HepG2 (cell line): Measurements from ENCODE around the gene BABAM1. TPM values are rescaled to one million over a fixed set of nuclear protein-coding genes. Genes with fewer than 3 reads are reported as not detected.

Experiments used
- CBX2 ChIP-seq, 2 experiments: fragments of 200-600 bp in 1 of 2; sonication (generic); formaldehyde crosslinking in 1 of 2; IDR thresholded peaks; 2 replicates each; pipeline versions ENCODE4 v1.7.0 to v1.8.1; 2018 to 2022; ENCODE audit warnings: low read depth in 2 of 2, low read length in 1 of 2, mild to moderate bottlenecking in 1 of 2, missing genetic modification reagents in 1 of 2
- CENPX ChIP-seq: sonication (generic); formaldehyde crosslinking; IDR thresholded peaks from 2 replicates; pipeline ENCODE4 v1.9.0; 2021; ENCODE audit warnings: mild to moderate bottlenecking, missing genetic modification reagents, moderate library complexity
- FOXO1 ChIP-seq: sonication (generic); formaldehyde crosslinking; IDR thresholded peaks from 2 replicates; pipeline ENCODE4 v1.4.0; 2020; ENCODE audit warnings: missing genetic modification reagents
- GRHL1 ChIP-seq: sonication (generic); formaldehyde crosslinking; conservative IDR thresholded peaks from 2 replicates; pipeline ENCODE4 v1.8.0; 2022; ENCODE audit warnings: missing genetic modification reagents
- KDM5B ChIP-seq: sonication (generic); formaldehyde crosslinking; IDR thresholded peaks from 2 replicates; pipeline ENCODE4 v1.4.0; 2020; ENCODE audit warnings: missing genetic modification reagents, mild to moderate bottlenecking, borderline replicate concordance
- KLF11 ChIP-seq: IDR thresholded peaks from 2 replicates; pipeline ENCODE4 v1.6.1; 2016; ENCODE audit warnings: missing compliant biosample characterization
- RFXAP ChIP-seq: sonication (generic); formaldehyde crosslinking; IDR thresholded peaks from 2 replicates; pipeline ENCODE4 v1.4.0; 2020; ENCODE audit warnings: missing genetic modification reagents, borderline replicate concordance
- SP2 ChIP-seq: sonication (generic); formaldehyde crosslinking; IDR thresholded peaks from 2 replicates; pipeline ENCODE4 v1.5.1; 2020; ENCODE audit warnings: mild to moderate bottlenecking, missing genetic modification reagents
- TGIF2 ChIP-seq: IDR thresholded peaks from 2 replicates; pipeline ENCODE4 v1.6.1; 2016; ENCODE audit warnings: control low read depth, missing compliant biosample characterization
- TOE1 ChIP-seq: sonication (generic); formaldehyde crosslinking; IDR thresholded peaks from 2 replicates; pipeline ENCODE4 v1.4.0; 2020; ENCODE audit warnings: mild to moderate bottlenecking, missing genetic modification reagents
- ZBTB8A ChIP-seq: sonication (generic); formaldehyde crosslinking; IDR thresholded peaks from 2 replicates; pipeline ENCODE4 v1.4.0; 2020; ENCODE audit warnings: mild to moderate bottlenecking, low read depth, missing genetic modification reagents, borderline replicate concordance
- ZFP36L1 ChIP-seq: sonication (generic); formaldehyde crosslinking; IDR thresholded peaks from 2 replicates; pipeline ENCODE4 v1.8.0; 2022; ENCODE audit warnings: mild to moderate bottlenecking, missing genetic modification reagents, moderate library complexity
- ZNF12 ChIP-seq: sonication (generic); formaldehyde crosslinking; IDR thresholded peaks from 2 replicates; pipeline ENCODE4 v1.5.0; 2020; ENCODE audit warnings: missing genetic modification reagents
- ZNF121 ChIP-seq: sonication (generic); formaldehyde crosslinking; IDR thresholded peaks from 2 replicates; pipeline ENCODE4 v1.5.0; 2020; ENCODE audit warnings: mild to moderate bottlenecking, missing genetic modification reagents
- ZNF235 ChIP-seq: sonication (generic); formaldehyde crosslinking; IDR thresholded peaks from 2 replicates; pipeline ENCODE4 v1.8.1; 2023; ENCODE audit warnings: mild to moderate bottlenecking, missing genetic modification reagents, borderline replicate concordance
- ZNF543 ChIP-seq: sonication (generic); formaldehyde crosslinking; IDR thresholded peaks from 2 replicates; pipeline ENCODE4 v1.4.0; 2020; ENCODE audit warnings: mild to moderate bottlenecking, missing genetic modification reagents
- ZNF564 ChIP-seq: sonication (generic); formaldehyde crosslinking; IDR thresholded peaks from 2 replicates; pipeline ENCODE4 v1.8.1; 2023; ENCODE audit warnings: mild to moderate bottlenecking, missing genetic modification reagents
- ZNF619 ChIP-seq: sonication (generic); formaldehyde crosslinking; IDR thresholded peaks from 2 replicates; pipeline ENCODE4 v1.4.0; 2020; ENCODE audit warnings: mild to moderate bottlenecking, missing genetic modification reagents
- ZNF713 ChIP-seq: sonication (generic); formaldehyde crosslinking; IDR thresholded peaks from 2 replicates; pipeline ENCODE4 v1.4.0; 2020; ENCODE audit warnings: mild to moderate bottlenecking, missing genetic modification reagents
- ZNF737 ChIP-seq: sonication (generic); formaldehyde crosslinking; IDR thresholded peaks from 2 replicates; pipeline ENCODE4 v1.5.0; 2020; ENCODE audit warnings: missing genetic modification reagents, mild to moderate bottlenecking, borderline replicate concordance
- ZNF777 ChIP-seq: sonication (generic); formaldehyde crosslinking; IDR thresholded peaks from 2 replicates; pipeline ENCODE4 v1.4.0; 2020; ENCODE audit warnings: missing genetic modification reagents
- ZNF784 ChIP-seq: sonication (generic); formaldehyde crosslinking; IDR thresholded peaks from 2 replicates; pipeline ENCODE4 v1.5.1; 2020; ENCODE audit warnings: missing genetic modification reagents, mild to moderate bottlenecking, borderline replicate concordance
- polyA plus RNA-seq, 8 experiments: library from polyadenylated mRNA; depleted of rRNA in 3 of 8; stranded (reverse) in 7 of 8; unstranded in 1 of 8; fragments of >200 nt; fragmentation: Illumina TruSeq in 4 of 8; extraction: Trizol in 4 of 8; gene quantifications; 2 replicates each; pipeline versions ENCODE4 v1.2.1 to v1.2.3, GENCODE V29; 2011 to 2016; ENCODE audit warnings: low read depth in 4 of 8, missing spikeins in 1 of 8, mixed read lengths in 1 of 8; ENCODE audit not compliant: insufficient read depth in 1 of 8
- total RNA-seq, 5 experiments: library from RNA; depleted of rRNA; stranded (reverse); fragments of >200 nt; fragmentation: Illumina TruSeq; extraction: Trizol; gene quantifications; 2 replicates each; pipeline ENCODE4 v1.2.3, GENCODE V29; 2016; ENCODE audit warnings: low read depth in 1 of 5
- TF ChIP-seq, protein P1 (sequence below): sonication (generic); formaldehyde crosslinking; IDR thresholded peaks from 2 replicates; pipeline ENCODE4 v1.8.1; 2023; ENCODE audit warnings: missing genetic modification reagents, mild to moderate bottlenecking, borderline replicate concordance
- TF ChIP-seq, protein P2 (sequence below): sonication (generic); formaldehyde crosslinking; IDR thresholded peaks from 2 replicates; pipeline ENCODE4 v1.4.0; 2020; ENCODE audit warnings: missing genetic modification reagents
- TF ChIP-seq, protein P3 (sequence below): sonication (generic); formaldehyde crosslinking; IDR thresholded peaks from 2 replicates; pipeline ENCODE4 v1.8.1; 2023; ENCODE audit warnings: mild to moderate bottlenecking, inconsistent platforms, moderate library complexity, missing genetic modification reagents, borderline replicate concordance

Gene BABAM1
- total and polyA plus RNA-seq, 2 of the 13 experiments (the other 11 are each of a cell fraction or from before 2014, with no cell fraction given), result 70.0 to 82.0 TPM

GRCh38 chr19:17305517-17306284 is 38.5 kb downstream of the BABAM1 start, which contains the start of gene MRPL34 (continued):
- TF ChIP-seq ZNF121 (CRISPR knock-in tag) (no peak), ZNF235 (CRISPR knock-in tag) (no peak), GRHL1 (CRISPR knock-in tag) (no peak), ZNF784 (CRISPR knock-in tag) (no peak), SP2 (CRISPR knock-in tag) (0 out of 2 replicates have a peak, but pooled peaks have one; percentile 27), ZNF619 (CRISPR knock-in tag) (0 out of 2 replicates have a peak, but pooled peaks have one; percentile 22), TOE1 (CRISPR knock-in tag) (0 out of 2 replicates have a peak, but pooled peaks have one; percentile 40), ZNF12 (CRISPR knock-in tag) (0 out of 2 replicates have a peak, but pooled peaks have one; percentile 35), ZNF713 (no peak), ZBTB8A (CRISPR knock-in tag) (no peak), FOXO1 (peak; percentile 48; the same call in 1 of the 2 replicates), CENPX (CRISPR knock-in tag) (no peak), ZFP36L1 (CRISPR knock-in tag) (peak; percentile 48; the same call in 1 of the 2 replicates), ZNF777 (CRISPR knock-in tag) (peak; percentile 25; the same call in 1 of the 2 replicates), ZNF543 (CRISPR knock-in tag) (peak; percentile 83), ZNF564 (no peak), RFXAP (CRISPR knock-in tag) (no peak), KDM5B (peak; percentile 81), CBX2 (IDR thresholded peaks at IDR 0.05; ENCODE audit: low read depth, low read length) (no peak), CBX2 (CRISPR knock-in tag; IDR thresholded peaks at IDR 0.05; ENCODE audit: low read depth) (no peak), KLF11 (no peak), ZNF737 (CRISPR knock-in tag) (no peak), TGIF2 (CRISPR knock-in tag) (no peak)
- TF ChIP-seq, protein P1, sequence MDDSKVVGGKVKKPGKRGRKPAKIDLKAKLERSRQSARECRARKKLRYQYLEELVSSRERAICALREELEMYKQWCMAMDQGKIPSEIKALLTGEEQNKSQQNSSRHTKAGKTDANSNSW (CRISPR knock-in tag), result no peak
- TF ChIP-seq, protein P2, sequence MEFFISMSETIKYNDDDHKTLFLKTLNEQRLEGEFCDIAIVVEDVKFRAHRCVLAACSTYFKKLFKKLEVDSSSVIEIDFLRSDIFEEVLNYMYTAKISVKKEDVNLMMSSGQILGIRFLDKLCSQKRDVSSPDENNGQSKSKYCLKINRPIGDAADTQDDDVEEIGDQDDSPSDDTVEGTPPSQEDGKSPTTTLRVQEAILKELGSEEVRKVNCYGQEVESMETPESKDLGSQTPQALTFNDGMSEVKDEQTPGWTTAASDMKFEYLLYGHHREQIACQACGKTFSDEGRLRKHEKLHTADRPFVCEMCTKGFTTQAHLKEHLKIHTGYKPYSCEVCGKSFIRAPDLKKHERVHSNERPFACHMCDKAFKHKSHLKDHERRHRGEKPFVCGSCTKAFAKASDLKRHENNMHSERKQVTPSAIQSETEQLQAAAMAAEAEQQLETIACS (CRISPR knock-in tag), result no peak
- TF ChIP-seq, protein P3, sequence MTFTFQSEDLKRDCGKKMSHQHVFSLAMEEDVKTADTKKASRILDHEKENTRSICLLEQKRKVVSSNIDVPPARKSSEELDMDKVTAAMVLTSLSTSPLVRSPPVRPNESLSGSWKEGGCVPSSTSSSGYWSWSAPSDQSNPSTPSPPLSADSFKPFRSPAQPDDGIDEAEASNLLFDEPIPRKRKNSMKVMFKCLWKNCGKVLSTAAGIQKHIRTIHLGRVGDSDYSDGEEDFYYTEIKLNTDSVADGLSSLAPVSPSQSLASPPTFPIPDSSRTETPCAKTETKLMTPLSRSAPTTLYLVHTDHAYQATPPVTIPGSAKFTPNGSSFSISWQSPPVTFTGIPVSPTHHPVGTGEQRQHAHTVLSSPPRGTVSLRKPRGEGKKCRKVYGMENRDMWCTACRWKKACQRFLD (CRISPR knock-in tag), result 0 out of 2 replicates have a peak, but pooled peaks have one; percentile 62
